Measurements from ENCODE around the gene CEACAM16. TPM values are rescaled to one million over a fixed set of nuclear protein-coding genes. Genes with fewer than 3 reads are reported as not detected.

Gene CEACAM16
- total and polyA plus RNA-seq, 10 of the 15 experiments (the other 5 are each of a cell fraction or from before 2014, with no cell fraction given): not detected

GRCh38 chr19:44703336-44704078 is 4.6 kb downstream of the CEACAM16 start (continued):
- TF ChIP-seq WRNIP1 (IDR thresholded peaks at IDR 0.05; ENCODE audit: borderline replicate concordance, low read depth, low read length): no peak
- no peak for TF ChIP-seq RUNX3 (IDR thresholded peaks at IDR 0.05; ENCODE audit: low read length)
- no peak for TF ChIP-seq BHLHE40 (IDR thresholded peaks at IDR 0.05; ENCODE audit: borderline replicate concordance in 1 of 2, low read depth in 2 of 2, low read length in 1 of 2)
- TF ChIP-seq TCF3 (IDR thresholded peaks at IDR 0.05; ENCODE audit: borderline replicate concordance, insufficient read depth, low read depth, low read length): no peak

- no peaks in the 10 kb centered on the region for H3K27me3 ChIP-seq (replicated peaks in 1 of 2; ENCODE audit: control insufficient read depth in 2 of 2, insufficient read depth in 2 of 2, low read length in 1 of 2)
- no peak for TF ChIP-seq PKNOX1 (IDR thresholded peaks at IDR 0.05)
- TF ChIP-seq SRF (IDR thresholded peaks at IDR 0.05; ENCODE audit: low read depth in 2 of 2, low read length in 2 of 2): no peak
- TF ChIP-seq PML (IDR thresholded peaks at IDR 0.05; ENCODE audit: low read length): no peak
- no peak for TF ChIP-seq SMC3 (IDR thresholded peaks at IDR 0.05; ENCODE audit: borderline replicate concordance, low read length)
- no peak for TF ChIP-seq MLLT1 (IDR thresholded peaks at IDR 0.05)
- TF ChIP-seq FOXK2 (IDR thresholded peaks at IDR 0.05): no peak
- no peak for TF ChIP-seq IRF5 (IDR thresholded peaks at IDR 0.05; ENCODE audit: borderline replicate concordance)
- no peak for TF ChIP-seq CHD2 (IDR thresholded peaks at IDR 0.05; ENCODE audit: borderline replicate concordance, low read depth, low read length)
- TF ChIP-seq NFXL1 (IDR thresholded peaks at IDR 0.05; ENCODE audit: borderline replicate concordance): no peak
- no peak for TF ChIP-seq SMAD5 (IDR thresholded peaks at IDR 0.05; ENCODE audit: low read depth)
- no peak for TF ChIP-seq USF2 (IDR thresholded peaks at IDR 0.05; ENCODE audit: borderline replicate concordance, low read depth, low read length)
- H3K4me2 ChIP-seq (ENCODE audit: control insufficient read depth, insufficient read depth): no peak overlapping the region
- no peaks in the 10 kb centered on the region for H3K36me3 ChIP-seq (ENCODE audit: control insufficient read depth in 2 of 2, insufficient read depth in 2 of 2, low read length in 1 of 2)
- WGBS (ENCODE audit: insufficient coverage, insufficient replicate concordance, low lambda C conversion rate, missing lambda C conversion rate): 59% methylated on average over 1 of the region's 1 CpG
- H3K9ac ChIP-seq (ENCODE audit: control insufficient read depth, insufficient read depth, low read length): no peak overlapping the region
- H3K4me1 ChIP-seq (ENCODE audit: control insufficient read depth, insufficient read depth, low read length): no peaks in the 10 kb centered on the region; the same call in 1 of the 2 replicates
- no peaks in the 10 kb centered on the region for H3K79me2 ChIP-seq (ENCODE audit: control insufficient read depth, insufficient read depth, low read length)
- no peak overlapping the region for H3K27ac ChIP-seq (ENCODE audit: control insufficient read depth, insufficient read depth)
- no peak overlapping the region for H2AFZ ChIP-seq (ENCODE audit: control insufficient read depth, low read depth, low read length)
- no peaks in the 10 kb centered on the region for H4K20me1 ChIP-seq (ENCODE audit: control insufficient read depth, insufficient read depth)
- intact Hi-C loops (cut with micrococcal nuclease; ENCODE audit: unreplicated experiment): no loop called here
- BruUV-seq (replicated peaks): no TSS peak
- no peak for ATAC-seq
- ChIA-PET RAD21 (ENCODE audit: unreplicated experiment) (no interaction called here), SMC1A (ENCODE audit: uncharacterized antibody, unreplicated experiment) (no interaction called here), POLR2A (no interaction called here), CTCF (no interaction called here)
- no peak for DNase-seq (ENCODE audit: low read depth, low spot score)
- FAIRE-seq: no peak
- H3K9me3 ChIP-seq (replicated peaks; ENCODE audit: control insufficient read depth, insufficient read depth, low read length): no peaks in the 10 kb centered on the region
- in situ Hi-C loops (cut with MboI): no loop called here
- H3K4me3 ChIP-seq: no peak overlapping the region
Measured at GRCh38 chr19:44704982-44705381, 6.0 kb downstream of the CEACAM16 start.

Measured in GM12878 (cell line).